GM18511 (cell line): Measurements from ENCODE around the gene RNF208.

Experiments used
- ATAC-seq: cut with Tn5 transposase; IDR thresholded peaks from one replicate; pipeline ENCODE4 v1.9.1; 2021; ENCODE audit warnings: mild to moderate bottlenecking, moderate library complexity; ENCODE audit not compliant: unreplicated experiment

RNF208 gene

GRCh38 chr9:137228506-137228967, 6.5 kb upstream of the RNF208 start:
- no peak for ATAC-seq

DNA sequence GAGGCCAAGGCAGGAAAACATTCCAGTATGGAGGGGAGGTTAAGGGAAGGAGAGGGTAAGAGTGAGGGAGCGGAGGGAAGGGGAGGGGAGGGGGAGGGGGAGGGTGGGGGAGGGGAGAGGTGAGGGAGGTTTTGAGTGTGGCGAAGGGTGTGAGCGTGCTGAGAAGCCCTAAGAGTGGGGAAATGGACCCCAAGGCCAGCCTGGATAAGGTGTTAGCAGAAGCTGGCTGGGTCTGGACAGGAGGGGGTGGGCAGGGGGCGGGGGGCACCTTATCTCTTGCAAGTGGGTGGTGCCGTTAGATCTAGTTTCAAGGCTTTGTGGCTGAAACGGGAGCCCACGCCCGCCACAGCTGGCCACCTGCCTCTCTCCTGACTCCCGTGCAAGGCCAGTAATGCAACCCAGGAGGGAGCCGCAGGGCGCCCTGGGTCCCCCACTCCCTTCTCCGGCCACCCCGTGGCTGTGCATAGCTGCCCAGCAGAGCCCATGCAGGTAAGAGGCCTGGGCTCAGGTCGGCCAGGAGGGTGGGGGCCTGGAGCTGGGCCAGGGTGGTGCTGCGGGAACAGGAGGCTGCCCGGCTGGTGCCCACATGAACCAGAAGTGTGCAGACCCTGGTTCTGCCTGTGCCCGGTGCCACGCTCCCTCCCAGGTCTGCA, 5.9 kb upstream of the RNF208 start:
- ATAC-seq, result no peak

DNA sequence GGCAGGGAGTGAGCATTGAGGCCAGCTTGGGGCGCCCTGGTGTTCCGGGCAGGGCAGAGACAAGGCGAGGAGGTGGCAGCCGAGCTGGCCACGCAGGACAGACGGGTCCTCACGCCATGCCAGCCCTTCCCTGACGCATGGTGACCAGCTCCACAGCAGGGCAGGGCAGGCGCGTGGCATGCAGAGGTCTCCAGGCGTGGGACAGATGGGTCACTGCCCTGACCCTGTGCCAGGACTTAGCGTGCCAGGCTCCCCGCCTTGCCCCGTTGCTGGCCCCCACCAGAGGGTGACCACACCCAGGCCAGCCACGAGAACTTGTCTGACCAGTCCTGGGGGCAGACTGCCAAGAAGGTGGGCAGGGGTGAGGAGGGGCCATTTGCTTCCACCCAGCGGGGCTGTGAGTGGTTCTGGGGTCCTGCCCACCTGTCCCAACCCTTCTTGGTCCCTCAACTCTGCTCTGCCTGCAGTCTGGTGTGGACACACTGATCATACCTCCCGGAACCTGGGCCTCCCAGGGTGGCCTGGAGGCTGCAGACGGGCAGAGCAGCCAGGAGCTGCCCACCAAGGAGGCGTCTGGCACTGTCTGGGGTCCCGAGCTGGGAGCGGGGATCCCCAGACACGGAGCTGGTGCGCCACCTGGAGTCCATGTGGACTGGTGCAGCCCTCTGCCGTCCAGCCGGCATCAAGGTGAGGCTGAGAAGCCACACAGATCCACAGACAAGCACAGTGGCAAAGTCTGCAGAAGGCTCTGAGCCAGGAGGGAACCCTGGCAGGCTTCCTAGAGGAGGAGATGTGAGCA, 5.2 kb upstream of the RNF208 start, which contains the start of gene RNF224:
Gene RNF224, plus strand, starts transcription at position 449 of the 799 bp plus-strand sequence. CDS start 834 bp downstream, outside the sequence.
- no peak for ATAC-seq

GRCh38 chr9:137226338-137227053, 4.5 kb upstream of the RNF208 start:
- no peak for ATAC-seq

- ATAC-seq, result no peak
These were observed 3.8 kb upstream of the RNF208 start for GRCh38 chr9:137225699-137226331.

GRCh38 chr9:137224830-137225694, 3.0 kb upstream of the RNF208 start, which contains the start of gene CYSRT1:
CYSRT1 (plus strand) TSS chr9:137225174; CDS start chr9:137225622, 448 bp downstream.
- ATAC-seq, result no peak

DNA sequence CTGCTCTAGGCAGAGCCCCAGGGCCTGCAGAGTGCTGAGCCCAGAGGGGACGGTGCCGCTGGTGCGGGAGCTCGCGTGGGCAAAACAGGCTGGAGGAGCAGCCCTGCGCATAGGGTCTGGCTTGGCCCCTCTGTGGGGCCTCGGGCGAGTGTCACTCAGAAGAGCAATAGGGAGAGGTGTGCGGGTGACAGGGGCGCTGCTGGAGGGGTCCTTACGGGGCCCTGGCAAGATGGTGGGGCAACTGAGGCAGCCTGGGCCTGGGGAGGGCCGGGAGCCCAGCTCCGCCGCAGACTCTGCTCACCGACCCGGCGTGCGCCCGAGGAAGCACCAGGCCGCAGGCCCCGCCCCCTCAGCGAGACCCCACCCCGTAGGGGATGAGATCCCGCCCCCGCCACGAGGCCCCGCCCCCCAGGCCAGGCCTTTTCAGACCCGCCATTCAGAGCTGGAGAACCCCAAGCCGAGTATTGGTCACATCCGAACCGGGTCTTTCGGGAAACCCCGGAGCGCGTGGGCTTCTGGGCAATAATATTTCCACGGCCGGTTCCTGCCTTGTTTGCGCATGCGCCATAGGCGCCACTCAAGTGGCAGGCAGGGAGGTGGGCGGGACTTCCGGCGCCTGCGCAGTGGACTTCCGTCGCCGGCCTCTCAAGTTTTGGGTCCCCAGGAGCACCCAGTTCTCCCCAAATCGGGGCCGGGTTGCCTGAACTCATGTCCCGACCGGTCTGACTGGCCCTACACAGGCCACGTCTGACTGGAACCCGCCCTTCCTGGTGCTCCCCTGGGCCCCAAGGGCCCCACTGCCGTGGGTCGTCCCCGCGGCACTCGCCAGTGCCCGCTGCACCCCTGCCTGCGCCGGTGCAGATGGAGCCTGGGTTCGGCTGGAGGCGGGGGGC, 1.3 kb upstream of the RNF208 start:
- ATAC-seq, result peak; percentile 79

- ATAC-seq, result no peak
These were observed 431 bp downstream of the RNF208 start for GRCh38 chr9:137221506-137222111.

- ATAC-seq, result no peak
These were observed 940 bp downstream of the RNF208 start for GRCh38 chr9:137221095-137221505.

GRCh38 chr9:137220317-137221094, 1.5 kb downstream of the RNF208 start:
- ATAC-seq, result no peak

- no peak for ATAC-seq
These were observed 2.2 kb downstream of the RNF208 start for GRCh38 chr9:137219757-137220316.

- no peak for ATAC-seq
These were observed 3.2 kb downstream of the RNF208 start for GRCh38 chr9:137218754-137219271.

GRCh38 chr9:137218212-137218753, 3.8 kb downstream of the RNF208 start:
- ATAC-seq, result no peak

DNA sequence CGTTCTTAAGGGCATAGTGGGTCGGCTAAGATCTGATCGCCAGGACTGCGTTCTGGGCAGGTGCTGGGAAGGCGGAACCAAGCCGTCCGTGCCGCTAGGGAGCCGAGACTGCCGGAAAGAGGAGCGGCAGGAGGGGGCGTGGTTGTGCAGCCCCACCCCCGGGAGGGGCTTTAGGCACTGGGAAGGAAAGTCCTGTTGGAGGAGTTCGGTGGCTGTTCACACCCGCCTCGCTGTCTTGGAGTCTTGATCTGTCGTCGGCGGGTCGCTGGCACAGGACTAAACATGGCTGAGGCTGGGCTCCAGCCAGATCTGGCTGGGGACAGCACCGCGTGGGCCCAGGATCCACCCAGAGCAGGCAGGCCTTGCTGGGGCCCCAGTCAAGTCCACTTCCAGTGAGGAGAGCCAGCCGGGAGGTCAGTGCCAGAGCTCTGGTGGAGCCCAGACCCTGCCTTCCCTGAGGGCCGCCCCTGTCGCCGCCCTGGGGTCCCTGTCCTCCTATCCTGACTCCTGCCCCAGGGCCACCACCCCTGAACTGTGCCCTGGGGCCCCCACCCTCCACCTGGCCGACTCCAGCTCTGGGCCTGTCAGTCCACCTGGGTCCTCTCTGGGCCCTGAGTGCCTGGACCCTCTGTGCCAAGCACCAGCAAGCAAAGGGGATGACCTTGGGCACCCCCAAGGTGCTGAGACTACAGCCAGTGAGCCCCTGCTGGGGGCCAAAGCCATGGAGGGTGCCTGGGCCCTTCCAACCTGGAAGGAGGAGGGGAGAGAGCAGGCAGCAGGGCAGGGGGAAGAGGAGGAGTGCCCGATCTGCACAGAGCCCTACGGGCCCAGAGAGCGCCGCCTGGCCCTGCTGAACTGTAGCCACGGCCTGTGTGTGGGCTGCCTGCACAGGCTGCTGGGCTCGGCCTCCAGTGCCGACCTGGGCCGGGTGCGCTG, 4.5 kb downstream of the RNF208 start:
- ATAC-seq, result no peak

- no peak for ATAC-seq
These were observed 5.7 kb downstream of the RNF208 start for GRCh38 chr9:137216188-137216965.
